GM12878 (cell line): ENCODE measurements around the gene MAST2. TPM values are rescaled to one million over a fixed set of nuclear protein-coding genes. Genes with fewer than 3 reads are reported as not detected.

Experiments used
- ATAC-seq: fragments of 200-7000 bp; cut with Tn5 transposase; 3 replicates; pipeline ENCODE4 v1.9.1; 2020; ENCODE audit warnings: mild to moderate bottlenecking, moderate library complexity
- BruUV-seq: library from RNA; stranded (reverse); fragments of 400-500 nt; replicated peaks from 2 replicates; lab custom pipeline; 2021; lab: Mats Ljungman, UMichigan
- CTCF ChIA-PET: fragments of 300-600 bp; sonication (Branson Sonifier 250); formaldehyde crosslinking; extraction: SDS; loops from one replicate; lab custom pipeline; 2021; ENCODE audit warnings: inconsistent platforms; lab: Yijun Ruan, JAX
- POLR2A ChIA-PET: fragments of 350-600 bp; formaldehyde crosslinking; extraction: SDS; loops from one replicate; lab custom pipeline; 2021; ENCODE audit warnings: inconsistent platforms; lab: Charles Lee
- RAD21 ChIA-PET: fragments of 300-600 bp; sonication (Branson Sonifier 250); formaldehyde crosslinking; loops from one replicate; lab custom pipeline; 2023; ENCODE audit warnings: antibody characterized with exemption; ENCODE audit not compliant: unreplicated experiment; lab: Charles Lee
- SMC1A ChIA-PET: fragments of 300-600 bp; sonication (Branson Sonifier 250); formaldehyde crosslinking; loops from one replicate; lab custom pipeline; 2023; ENCODE audit not compliant: unreplicated experiment, uncharacterized antibody; lab: Charles Lee
- DNase-seq: peaks from one replicate; pipeline ENCODE4 v3.0.0-alpha.2; 2011; ENCODE audit warnings: low read depth, low spot score
- FAIRE-seq: peaks from 3 replicates; lab custom pipeline; 2011; peaks lifted over from hg19 to GRCh38; lab: Jason Lieb, UNC
- H2AFZ ChIP-seq: 2 replicates; pipeline ENCODE4 v1.6.0; 2011; ENCODE audit warnings: low read depth, low read length, control low read depth; ENCODE audit not compliant: control insufficient read depth
- H3K27ac ChIP-seq: 2 replicates; pipeline ENCODE4 v1.5.1; 2011; ENCODE audit warnings: control low read depth; ENCODE audit not compliant: control insufficient read depth, insufficient read depth
- H3K27me3 ChIP-seq, 2 experiments: replicated peaks in 1 of 2; 2 replicates each; pipeline versions ENCODE4 v1.6.0 to v1.6.1; 2011; ENCODE audit warnings: low read length in 1 of 2; ENCODE audit not compliant: control insufficient read depth in 2 of 2, insufficient read depth in 2 of 2
- H3K36me3 ChIP-seq, 2 experiments: 2 replicates each; pipeline ENCODE4 v1.5.1; 2011; ENCODE audit warnings: low read length in 1 of 2; ENCODE audit not compliant: control insufficient read depth in 2 of 2, insufficient read depth in 2 of 2
- H3K4me1 ChIP-seq: 2 replicates; pipeline ENCODE4 v1.6.1; 2011; ENCODE audit warnings: mild to moderate bottlenecking, low read length, moderate library complexity, mixed read lengths; ENCODE audit not compliant: control insufficient read depth, insufficient read depth
- H3K4me2 ChIP-seq: 2 replicates; pipeline ENCODE4 v1.6.0; 2011; ENCODE audit warnings: control low read depth; ENCODE audit not compliant: control insufficient read depth, insufficient read depth
- H3K4me3 ChIP-seq: fragments of 200-600 bp; sonication (generic); 2 replicates; pipeline ENCODE4 v1.5.1; 2016
- H3K79me2 ChIP-seq: 2 replicates; pipeline ENCODE4 v1.6.0; 2011; ENCODE audit warnings: low read length; ENCODE audit not compliant: control insufficient read depth, insufficient read depth
- H3K9ac ChIP-seq: 2 replicates; pipeline ENCODE4 v1.8.0; 2011; ENCODE audit warnings: low read length, control low read depth, mixed read lengths; ENCODE audit not compliant: control insufficient read depth, insufficient read depth
- H3K9me3 ChIP-seq: replicated peaks from 3 replicates; pipeline ENCODE4 v1.5.1; 2011; ENCODE audit warnings: mild to moderate bottlenecking, low read length; ENCODE audit not compliant: control insufficient read depth, insufficient read depth
- H4K20me1 ChIP-seq: 2 replicates; pipeline ENCODE4 v1.6.0; 2011; ENCODE audit not compliant: control insufficient read depth, insufficient read depth
- CEBPZ ChIP-seq: fragments of 150-350 bp; IDR thresholded peaks from 2 replicates; pipeline ENCODE4 v1.6.1; 2016; ENCODE audit warnings: low read depth, low read length
- CUX1 ChIP-seq: IDR thresholded peaks from 2 replicates; pipeline ENCODE4 v1.6.1; 2012; ENCODE audit warnings: improper control_type of control experiment, low read depth, low read length; ENCODE audit not compliant: insufficient replicate concordance
- ESRRA ChIP-seq: IDR thresholded peaks from 2 replicates; pipeline ENCODE4 v1.6.1; 2012; ENCODE audit warnings: mild to moderate bottlenecking, low read length, improper control_type of control experiment
- GATAD2B ChIP-seq: fragments of 450-650 bp; conservative IDR thresholded peaks from 2 replicates; pipeline ENCODE4 v1.6.1; 2017; ENCODE audit warnings: low read depth, mild to moderate bottlenecking, moderate library complexity
- HDAC6 ChIP-seq: fragments of 200-600 bp; sonication (generic); IDR thresholded peaks from one replicate; pipeline ENCODE4 v1.8.0; 2017; ENCODE audit warnings: antibody characterized with exemption; ENCODE audit not compliant: unreplicated experiment
- IKZF2 ChIP-seq, 2 experiments: fragments of 450-650 bp; IDR thresholded peaks; 2 replicates each; pipeline ENCODE4 v1.6.1; 2017; ENCODE audit warnings: mild to moderate bottlenecking in 2 of 2, moderate library complexity in 2 of 2
- JUND ChIP-seq: IDR thresholded peaks from 2 replicates; pipeline ENCODE4 v1.6.1; 2012; ENCODE audit warnings: low read depth, mild to moderate bottlenecking, low read length, improper control_type of control experiment, moderate library complexity
- MEF2A ChIP-seq: IDR thresholded peaks from 2 replicates; pipeline ENCODE4 v1.6.1; 2011; ENCODE audit warnings: low read depth, mild to moderate bottlenecking, low read length, moderate library complexity; ENCODE audit not compliant: insufficient read depth
- PML ChIP-seq: IDR thresholded peaks from 2 replicates; pipeline ENCODE4 v1.6.1; 2012; ENCODE audit warnings: low read length, inconsistent platforms
- RELA ChIP-seq: fragments of 450-650 bp; IDR thresholded peaks from 2 replicates; pipeline ENCODE4 v1.8.0; 2014; ENCODE audit warnings: borderline replicate concordance; ENCODE audit not compliant: partially characterized antibody
- RFX5 ChIP-seq: IDR thresholded peaks from 2 replicates; pipeline ENCODE4 v1.6.1; 2011; ENCODE audit warnings: low read depth, low read length, improper control_type of control experiment
- SIX5 ChIP-seq: IDR thresholded peaks from 2 replicates; pipeline ENCODE4 v1.6.1; 2011; ENCODE audit warnings: mild to moderate bottlenecking, low read depth, low read length, moderate library complexity; ENCODE audit not compliant: severe bottlenecking
- SMAD5 ChIP-seq: IDR thresholded peaks from 2 replicates; pipeline ENCODE4 v1.6.1; 2016; ENCODE audit warnings: antibody characterized with exemption, low read depth
- SREBF2 ChIP-seq: IDR thresholded peaks from 2 replicates; pipeline ENCODE4 v1.6.1; 2012; ENCODE audit warnings: mild to moderate bottlenecking, low read length
- WGBS: methylation state at CpG from one replicate; pipeline ENCODE4 v1.1.6; 2016; ENCODE audit warnings: low lambda C conversion rate; ENCODE audit not compliant: insufficient replicate concordance, insufficient coverage; ENCODE audit errors: missing lambda C conversion rate; 5-methylcytosine and 5-hydroxymethylcytosine counted together
- in situ Hi-C: fragments of 300-500 bp; cut with MboI; formaldehyde crosslinking; loops from 9 replicates; pipeline ENCODE4 v1.14.3; 2018; ENCODE audit warnings: mixed read lengths
- intact Hi-C: fragments of 100-400 bp; cut with micrococcal nuclease; formaldehyde crosslinking; loops from one replicate; pipeline ENCODE4 v1.14.2; 2022; ENCODE audit not compliant: unreplicated experiment
- polyA plus RNA-seq, 11 experiments: library from polyadenylated mRNA; depleted of rRNA in 4 of 11; unstranded in 6 of 11; stranded (reverse) in 5 of 11; fragments of >200 nt; fragmentation: Nextera tagmentation in 4 of 11; fragmentation: Illumina TruSeq in 1 of 11; extraction: Ambion mirVana in 4 of 11; extraction: Trizol in 1 of 11; gene quantifications; 1 replicate in 1 of 11; 2 replicates in 10 of 11; pipeline versions ENCODE4 v1.2.1 to v1.2.3, GENCODE V29; 2011 to 2016; ENCODE audit warnings: inconsistent platforms in 2 of 11, missing spikeins in 2 of 11, low read depth in 1 of 11
- total RNA-seq, 4 experiments: library from RNA; depleted of rRNA in 3 of 4; stranded (reverse); fragments of >200 nt in 3 of 4; fragmentation: Illumina TruSeq in 1 of 4; extraction: Trizol in 1 of 4; gene quantifications; 2 replicates each; pipeline versions ENCODE4 v1.2.1 to v1.2.3, GENCODE V29; 2013 to 2021
- TF ChIP-seq, protein P1 (sequence below): fragments of 450-650 bp; IDR thresholded peaks from 2 replicates; pipeline ENCODE4 v1.6.1; 2018; ENCODE audit warnings: borderline replicate concordance, mild to moderate bottlenecking; ENCODE audit not compliant: partially characterized antibody

MAST2 gene
- total and polyA plus RNA-seq, 10 of the 15 experiments (the other 5 are each of a cell fraction or from before 2014, with no cell fraction given) = 1.0 to 28.7 (median 13.8) TPM

DNA sequence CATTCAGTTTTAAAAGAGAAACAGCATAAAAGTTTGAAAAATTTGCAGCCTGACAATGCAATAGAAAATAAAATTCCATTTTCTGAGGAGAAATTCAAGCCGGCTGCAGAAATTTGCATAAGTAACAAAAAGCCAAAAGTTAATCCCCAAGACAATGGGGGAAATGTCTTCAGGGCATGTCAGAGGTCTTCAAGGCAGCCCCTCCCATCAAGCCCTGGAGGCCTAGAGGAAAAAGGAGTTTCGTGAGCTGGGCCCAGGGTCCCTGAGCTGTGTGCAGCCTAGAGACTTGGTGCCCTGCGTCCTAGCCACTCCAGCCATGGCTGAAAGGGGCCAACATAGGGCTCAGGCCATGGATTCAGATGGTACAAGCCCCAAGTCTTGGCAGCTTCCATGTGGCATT lies 254.4 kb downstream of the MAST2 start:
- no peak overlapping the region for H3K4me2 ChIP-seq
- H3K79me2 ChIP-seq = no peaks in the 10 kb centered on the region
- no peaks in the 10 kb centered on the region for H4K20me1 ChIP-seq
- DNase-seq (no peak), FAIRE-seq (no peak), ATAC-seq (no peak)
- ChIA-PET POLR2A (interaction anchor here (1.1 kb wide), 1 partner anchor 15 kb away, joined by 3 read pairs; no protein-coding TSS in a partner anchor), CTCF (no interaction called here), RAD21 (no interaction called here), SMC1A (no interaction called here)
- H3K4me3 ChIP-seq = no peak overlapping the region
- intact Hi-C loops (no loop called here), in situ Hi-C loops (no loop called here)
- no peak overlapping the region for H3K9ac ChIP-seq
- peaks cover 4% of the 10 kb centered on the region for H3K4me1 ChIP-seq
- H3K27me3 ChIP-seq = no peaks in the 10 kb centered on the region
- H3K9me3 ChIP-seq = no peaks in the 10 kb centered on the region; the same call in 2 of the 3 replicates
- no peak overlapping the region for H3K27ac ChIP-seq
- no TSS peak for BruUV-seq
- WGBS = 83% methylated on average over 3 of the region's 3 CpGs
- H2AFZ ChIP-seq = no peak overlapping the region
- peaks cover 3 to 16% of the 10 kb centered on the region in 2 experiments; a peak in 3 of 4 replicates for H3K36me3 ChIP-seq
- TF ChIP-seq PML (no peak), SREBF2 (no peak), CUX1 (no peak), RELA (no peak), CEBPZ (no peak), GATAD2B (no peak), ESRRA (no peak), SIX5 (no peak), HDAC6 (no peak), IKZF2 (IDR thresholded peaks at IDR 0.05) (no peak), MEF2A (no peak), SMAD5 (no peak), JUND (no peak), RFX5 (no peak)
- TF ChIP-seq, protein P1, sequence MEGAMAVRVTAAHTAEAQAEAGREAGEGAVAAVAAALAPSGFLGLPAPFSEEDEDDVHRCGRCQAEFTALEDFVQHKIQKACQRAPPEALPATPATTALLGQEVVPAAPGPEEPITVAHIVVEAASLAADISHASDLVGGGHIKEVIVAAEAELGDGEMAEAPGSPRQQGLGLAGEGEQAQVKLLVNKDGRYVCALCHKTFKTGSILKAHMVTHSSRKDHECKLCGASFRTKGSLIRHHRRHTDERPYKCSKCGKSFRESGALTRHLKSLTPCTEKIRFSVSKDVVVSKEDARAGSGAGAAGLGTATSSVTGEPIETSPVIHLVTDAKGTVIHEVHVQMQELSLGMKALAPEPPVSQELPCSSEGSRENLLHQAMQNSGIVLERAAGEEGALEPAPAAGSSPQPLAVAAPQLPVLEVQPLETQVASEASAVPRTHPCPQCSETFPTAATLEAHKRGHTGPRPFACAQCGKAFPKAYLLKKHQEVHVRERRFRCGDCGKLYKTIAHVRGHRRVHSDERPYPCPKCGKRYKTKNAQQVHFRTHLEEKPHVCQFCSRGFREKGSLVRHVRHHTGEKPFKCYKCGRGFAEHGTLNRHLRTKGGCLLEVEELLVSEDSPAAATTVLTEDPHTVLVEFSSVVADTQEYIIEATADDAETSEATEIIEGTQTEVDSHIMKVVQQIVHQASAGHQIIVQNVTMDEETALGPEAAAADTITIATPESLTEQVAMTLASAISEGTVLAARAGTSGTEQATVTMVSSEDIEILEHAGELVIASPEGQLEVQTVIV = no peak
